GM23248 (cell line): ENCODE data around the gene TRPC6.

Experiments used
- EZH2 ChIP-seq: fragments of 200-600 bp; sonication (generic); IDR thresholded peaks from 2 replicates; pipeline ENCODE4 v1.6.1; 2018; ENCODE audit warnings: antibody characterized with exemption, mild to moderate bottlenecking; ENCODE audit not compliant: insufficient read depth, poor library complexity, severe bottlenecking
- EZH2phosphoT487 ChIP-seq: fragments of 200-600 bp; sonication (generic); IDR thresholded peaks from 2 replicates; pipeline ENCODE4 v1.6.1; 2018; ENCODE audit warnings: antibody characterized with exemption, moderate library complexity, mild to moderate bottlenecking, low read depth; ENCODE audit not compliant: insufficient read depth

GRCh38 chr11:101453682-101454081 lies 130.1 kb downstream of the TRPC6 start:
- TF ChIP-seq EZH2 (no peak), EZH2phosphoT487 (no peak)
